GM21447 (cell line): ENCODE measurements around the gene LYZL2.
"Not testable (repeated sequence)": the region's sequence is repeated elsewhere in the genome, so short reads cannot be mapped to it uniquely, and the experiment has no call there.

Source experiments
- ATAC-seq: cut with Tn5 transposase; IDR thresholded peaks from one replicate; pipeline ENCODE4 v1.9.1; 2021; ENCODE audit not compliant: unreplicated experiment

LYZL2 gene

GRCh38 chr10:30629653-30630052 lies at the start of gene LYZL2:
LYZL2 (minus strand) TSS chr10:30629753; CDS start chr10:30626915, 2,838 bp downstream.
- ATAC-seq = no peak

- not testable (repeated sequence) for ATAC-seq
These were observed 48.1 kb upstream of the LYZL2 start for GRCh38 chr10:30677616-30678015.

DNA sequence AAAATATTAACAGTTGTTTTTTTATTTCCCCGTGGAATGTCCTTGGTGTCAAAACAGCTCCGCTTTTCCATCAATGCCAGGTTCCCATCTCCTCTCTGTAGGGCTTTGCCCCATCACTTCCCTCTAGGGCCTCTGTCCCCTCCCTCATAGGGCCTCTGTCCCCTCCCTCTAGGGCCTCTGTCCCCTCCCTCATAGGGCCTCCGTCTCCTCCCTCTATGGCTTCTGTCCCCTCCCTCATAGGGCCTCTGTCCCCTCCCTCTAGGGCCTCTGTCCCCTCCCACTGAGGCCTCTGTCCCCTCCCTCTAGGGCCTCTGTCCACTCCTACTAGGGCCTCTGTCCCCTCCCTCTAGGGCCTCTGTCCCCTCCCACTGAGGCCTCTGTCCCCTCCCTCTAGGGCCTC lies 47.6 kb upstream of the LYZL2 start:
- ATAC-seq = not testable (repeated sequence)

GRCh38 chr10:30675791-30676718 lies 46.5 kb upstream of the LYZL2 start:
- ATAC-seq = no peak

DNA sequence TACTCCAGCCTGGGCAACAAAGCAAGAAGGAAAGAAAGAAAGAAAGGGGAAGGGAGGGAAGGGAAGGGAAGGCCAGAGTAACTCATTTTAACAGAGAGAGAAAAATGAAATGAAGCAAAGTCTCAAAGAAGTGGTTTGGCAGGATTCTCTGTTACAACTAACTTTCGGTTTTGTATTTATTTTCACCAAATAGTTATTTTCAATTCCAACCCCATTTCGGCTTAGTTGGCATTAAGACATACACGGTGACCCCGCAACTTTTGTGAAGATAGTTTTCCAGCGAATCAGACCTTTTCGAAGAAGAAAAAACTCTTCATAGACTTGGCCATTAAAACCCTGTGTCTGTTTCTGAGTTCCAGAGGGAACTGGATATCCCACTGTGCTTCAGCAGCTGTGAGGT lies 45.2 kb upstream of the LYZL2 start:
- ATAC-seq = no peak

DNA sequence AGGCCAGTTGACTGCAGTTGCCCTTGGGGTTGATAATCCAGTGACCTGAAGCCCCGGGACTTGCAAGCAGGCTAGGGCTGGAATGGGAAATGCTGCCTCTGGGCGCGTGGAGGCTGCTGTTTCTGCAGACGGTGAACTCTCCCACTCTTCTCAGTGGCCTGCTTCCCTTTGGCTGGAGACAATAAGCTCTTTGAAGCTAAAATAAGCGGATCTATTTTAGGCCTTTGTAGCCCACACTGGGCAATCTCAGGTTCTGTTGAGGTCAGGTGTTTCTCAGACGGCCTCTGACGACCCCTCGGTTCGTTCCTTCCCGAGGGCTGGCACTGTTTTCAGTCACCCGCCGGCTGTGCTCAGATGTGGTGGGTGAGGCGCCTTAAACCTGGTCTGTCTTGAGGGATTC lies 43.7 kb upstream of the LYZL2 start:
- ATAC-seq = not testable (repeated sequence)

DNA sequence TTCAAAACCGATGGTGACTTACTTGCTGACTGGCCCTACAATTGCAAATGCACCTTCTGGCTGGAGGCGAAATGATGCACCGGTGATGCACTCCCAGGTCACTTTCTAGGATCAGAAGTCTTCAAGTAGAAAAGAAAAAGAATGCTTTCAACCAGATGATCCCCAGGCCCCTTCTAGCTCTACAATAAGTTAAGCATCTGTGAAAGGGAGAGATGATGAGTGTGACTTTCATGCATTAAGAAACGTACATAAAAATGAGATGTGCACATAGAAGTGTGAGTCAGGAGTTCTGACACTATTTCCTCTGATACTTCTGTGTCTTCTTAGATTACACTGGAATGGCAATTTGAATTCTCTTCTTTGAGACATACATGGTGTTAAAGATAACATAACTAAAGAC lies 42.8 kb upstream of the LYZL2 start:
- not testable (repeated sequence) for ATAC-seq

GRCh38 chr10:30671026-30671616 lies 41.6 kb upstream of the LYZL2 start:
- no peak for ATAC-seq

DNA sequence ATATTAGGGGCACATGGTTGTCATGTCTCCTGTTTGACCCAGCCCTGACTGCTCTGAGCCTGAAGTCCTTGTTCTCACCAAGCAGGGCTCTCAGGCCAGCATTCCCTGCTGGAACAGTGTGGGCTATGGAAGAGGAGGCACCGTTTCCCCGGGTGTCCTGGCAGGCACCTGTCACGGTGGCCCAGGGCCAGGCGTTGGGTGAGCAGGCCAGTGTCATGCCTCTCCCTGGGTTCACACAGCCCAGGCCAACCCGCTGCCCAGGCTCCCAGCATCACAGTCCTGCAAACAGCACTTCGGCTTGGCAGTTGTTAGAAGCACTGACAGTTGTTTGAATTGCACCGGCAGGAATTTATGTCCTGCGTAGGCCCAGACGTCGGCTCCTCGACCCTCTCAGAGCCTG lies 38.4 kb upstream of the LYZL2 start:
- not testable (repeated sequence) for ATAC-seq

DNA sequence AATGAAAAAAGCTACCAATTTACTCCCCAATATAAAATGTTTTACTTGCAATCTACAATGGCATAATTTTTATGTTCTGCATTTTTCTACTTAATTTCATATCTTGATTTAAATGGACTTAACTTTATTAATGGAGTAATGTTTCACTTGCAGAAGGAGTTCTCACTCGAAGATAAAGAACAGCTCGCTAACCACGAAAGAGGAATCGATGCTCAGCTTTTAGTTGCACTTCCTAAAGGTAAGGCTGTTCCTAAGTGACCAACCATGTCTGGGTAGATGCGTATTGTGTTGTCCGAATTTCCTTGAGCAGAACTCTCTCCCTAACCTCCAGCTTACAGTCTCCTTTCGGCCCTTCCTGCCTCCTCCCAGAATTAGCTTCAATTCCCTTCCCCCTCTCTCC lies 33.9 kb upstream of the LYZL2 start:
- ATAC-seq = not testable (repeated sequence)

DNA sequence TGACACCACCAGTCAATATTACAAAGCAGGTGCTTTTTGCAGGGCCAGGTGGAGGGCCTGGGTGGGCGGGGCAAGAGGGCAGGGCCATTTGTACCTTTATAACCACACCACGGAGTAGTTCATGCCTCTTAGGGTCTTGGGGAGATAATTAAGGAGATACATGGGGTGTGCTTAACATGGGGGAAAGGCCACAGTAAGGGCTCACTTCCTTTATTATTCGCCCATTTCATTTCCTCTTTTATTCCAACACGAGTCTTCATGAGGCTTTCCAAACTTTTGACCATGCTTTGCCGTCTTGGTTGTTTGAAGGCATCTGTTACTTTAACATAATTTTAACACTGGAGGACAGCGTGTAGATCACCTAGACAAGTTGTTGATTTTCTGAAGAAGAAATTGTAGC lies 33.3 kb upstream of the LYZL2 start:
- ATAC-seq = no peak

DNA sequence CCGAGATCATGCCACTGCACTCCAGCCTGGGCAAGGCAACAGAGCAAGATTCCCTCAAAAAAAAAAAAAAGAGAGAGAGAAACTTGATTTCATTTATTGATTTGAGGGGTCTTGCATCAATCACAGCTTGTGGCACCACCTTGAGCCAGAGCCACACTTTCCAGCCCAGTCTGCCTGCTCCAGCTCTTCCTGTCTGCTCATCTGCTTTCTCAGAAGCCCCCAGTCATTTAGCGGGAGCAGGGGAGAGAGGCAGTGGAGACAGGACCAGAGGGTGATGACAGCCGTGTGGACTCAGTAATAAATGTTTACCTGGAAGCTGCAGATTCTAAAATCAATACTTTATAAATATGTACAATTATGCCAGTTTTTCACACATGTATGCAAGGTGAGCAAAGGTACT lies 30.8 kb upstream of the LYZL2 start:
- not testable (repeated sequence) for ATAC-seq

GRCh38 chr10:30656233-30656632 lies 26.7 kb upstream of the LYZL2 start:
- no peak for ATAC-seq

DNA sequence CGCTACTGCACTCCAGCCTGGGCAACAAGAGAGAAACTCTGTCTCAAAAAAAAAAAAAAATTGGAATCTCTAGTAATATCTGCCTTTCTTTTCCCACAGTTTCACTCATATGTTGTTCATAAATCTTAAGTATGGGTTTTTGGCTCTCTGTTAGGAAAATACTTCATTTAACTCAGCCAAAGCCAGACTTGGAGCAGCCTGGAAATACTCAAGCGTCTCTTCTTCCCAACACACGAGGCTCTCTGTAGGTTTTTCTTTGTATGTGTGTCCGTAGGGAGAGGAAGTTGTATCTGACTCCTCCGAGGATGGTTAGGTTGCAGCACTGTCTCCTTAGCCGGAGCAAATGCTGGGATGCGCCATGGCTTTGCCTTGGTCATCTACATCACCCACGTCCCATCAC lies 25.4 kb upstream of the LYZL2 start:
- not testable (repeated sequence) for ATAC-seq

GRCh38 chr10:30651470-30652397 lies 22.2 kb upstream of the LYZL2 start:
- not testable (repeated sequence) for ATAC-seq

DNA sequence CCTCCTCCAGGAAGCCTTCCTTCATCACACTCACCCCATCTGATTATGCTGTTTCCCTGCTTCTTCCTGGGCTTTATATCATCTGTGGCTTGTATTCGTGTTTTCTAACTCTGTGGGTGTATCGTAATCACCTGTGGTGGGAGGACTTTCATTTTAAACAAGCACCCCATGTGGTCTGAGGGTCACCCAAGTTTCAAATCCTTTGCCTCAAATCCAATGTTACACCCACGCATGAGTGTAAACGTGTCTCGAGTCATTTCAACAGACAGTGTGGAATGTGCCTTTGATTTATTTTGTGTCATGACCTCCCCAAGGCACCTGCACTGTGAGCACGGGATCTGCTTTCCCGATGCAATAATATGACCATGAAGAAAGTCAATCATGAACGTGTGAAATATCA lies 17.5 kb upstream of the LYZL2 start:
- no peak for ATAC-seq

DNA sequence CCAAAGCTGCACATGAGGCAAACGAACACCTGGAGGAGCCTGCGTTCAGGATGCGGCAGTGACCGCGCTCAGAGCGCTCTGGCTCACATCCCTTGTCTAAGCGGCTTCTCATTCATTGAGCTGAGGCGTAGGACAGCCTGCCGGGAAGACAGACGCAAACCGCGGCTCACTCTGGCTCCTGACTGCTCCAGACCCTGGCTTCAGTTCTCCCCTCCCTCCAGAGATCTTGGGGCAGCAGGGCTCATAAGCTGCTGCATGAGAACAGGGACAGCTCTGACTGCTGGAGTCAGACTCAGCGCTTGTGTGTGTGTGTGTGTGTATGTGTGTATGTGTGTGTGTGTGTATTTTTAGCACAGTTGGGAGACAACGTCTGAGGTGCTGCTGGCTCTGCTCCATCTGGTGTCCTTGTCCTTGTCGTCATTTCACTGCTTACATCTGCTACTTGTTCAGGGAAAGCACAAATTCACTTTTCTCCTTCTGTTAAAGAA lies 15.8 kb upstream of the LYZL2 start:
- ATAC-seq = no peak

GRCh38 chr10:30644408-30644861 lies 14.9 kb upstream of the LYZL2 start:
- ATAC-seq = not testable (repeated sequence)

GRCh38 chr10:30643557-30644199 lies 14.1 kb upstream of the LYZL2 start:
- ATAC-seq = not testable (repeated sequence)

- ATAC-seq = not testable (repeated sequence)
These were observed 13.3 kb upstream of the LYZL2 start for GRCh38 chr10:30642856-30643255.
